Measurements from ENCODE around the gene COMMD6. TPM values are rescaled to one million over a fixed set of nuclear protein-coding genes. Genes with fewer than 3 reads are reported as not detected.

COMMD6 gene
- total and polyA plus RNA-seq, 2 of the 13 experiments (the other 11 are each of a cell fraction or from before 2014, with no cell fraction given) = 97.0 to 164 TPM

DNA sequence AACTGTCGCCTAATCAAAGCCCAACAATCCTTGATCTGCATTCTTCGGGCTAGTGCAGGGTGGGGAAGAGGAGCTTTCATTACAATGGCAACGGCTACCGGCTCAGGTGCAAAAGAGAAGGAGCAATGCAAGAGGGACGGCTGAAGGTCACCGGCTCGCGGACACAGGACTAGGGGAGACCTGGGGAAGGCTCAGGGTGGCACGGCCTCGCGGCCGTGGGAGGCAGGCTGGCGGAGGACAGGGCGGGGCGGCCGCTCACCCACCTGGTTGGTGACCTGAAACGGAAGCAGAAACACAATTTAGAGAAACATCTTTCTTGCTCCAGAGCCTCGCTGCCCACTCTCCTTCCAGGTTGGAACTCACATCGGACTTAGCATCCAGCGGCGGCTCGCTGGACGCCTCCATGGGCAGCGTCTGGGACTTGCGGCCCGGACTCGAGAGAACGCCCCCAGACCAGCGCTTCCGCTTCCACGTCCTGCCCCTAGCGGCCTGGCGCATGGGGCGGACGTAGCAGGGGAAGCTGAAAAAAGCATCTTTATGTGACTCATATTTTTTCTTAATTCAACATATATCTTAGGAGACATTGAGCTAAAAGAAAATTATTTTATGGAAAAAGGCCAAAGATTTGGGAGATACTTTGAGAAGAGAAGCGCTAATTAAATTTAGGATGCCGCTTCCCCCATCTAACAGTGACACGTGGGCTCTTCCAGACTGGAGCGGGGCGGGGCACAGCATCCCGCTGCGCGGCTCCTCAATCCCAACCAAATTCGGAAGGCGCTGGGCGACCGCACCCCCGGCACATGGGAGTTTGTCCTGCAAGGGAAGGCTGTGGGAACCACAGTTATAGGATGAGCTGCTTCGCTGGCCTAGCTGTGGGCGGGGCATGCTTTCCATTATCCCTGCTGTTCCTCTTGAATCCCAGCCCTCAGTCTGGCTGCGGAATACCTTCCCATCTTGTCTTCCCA is at the start of gene COMMD6 (continued):
- TF ChIP-seq, protein P1, sequence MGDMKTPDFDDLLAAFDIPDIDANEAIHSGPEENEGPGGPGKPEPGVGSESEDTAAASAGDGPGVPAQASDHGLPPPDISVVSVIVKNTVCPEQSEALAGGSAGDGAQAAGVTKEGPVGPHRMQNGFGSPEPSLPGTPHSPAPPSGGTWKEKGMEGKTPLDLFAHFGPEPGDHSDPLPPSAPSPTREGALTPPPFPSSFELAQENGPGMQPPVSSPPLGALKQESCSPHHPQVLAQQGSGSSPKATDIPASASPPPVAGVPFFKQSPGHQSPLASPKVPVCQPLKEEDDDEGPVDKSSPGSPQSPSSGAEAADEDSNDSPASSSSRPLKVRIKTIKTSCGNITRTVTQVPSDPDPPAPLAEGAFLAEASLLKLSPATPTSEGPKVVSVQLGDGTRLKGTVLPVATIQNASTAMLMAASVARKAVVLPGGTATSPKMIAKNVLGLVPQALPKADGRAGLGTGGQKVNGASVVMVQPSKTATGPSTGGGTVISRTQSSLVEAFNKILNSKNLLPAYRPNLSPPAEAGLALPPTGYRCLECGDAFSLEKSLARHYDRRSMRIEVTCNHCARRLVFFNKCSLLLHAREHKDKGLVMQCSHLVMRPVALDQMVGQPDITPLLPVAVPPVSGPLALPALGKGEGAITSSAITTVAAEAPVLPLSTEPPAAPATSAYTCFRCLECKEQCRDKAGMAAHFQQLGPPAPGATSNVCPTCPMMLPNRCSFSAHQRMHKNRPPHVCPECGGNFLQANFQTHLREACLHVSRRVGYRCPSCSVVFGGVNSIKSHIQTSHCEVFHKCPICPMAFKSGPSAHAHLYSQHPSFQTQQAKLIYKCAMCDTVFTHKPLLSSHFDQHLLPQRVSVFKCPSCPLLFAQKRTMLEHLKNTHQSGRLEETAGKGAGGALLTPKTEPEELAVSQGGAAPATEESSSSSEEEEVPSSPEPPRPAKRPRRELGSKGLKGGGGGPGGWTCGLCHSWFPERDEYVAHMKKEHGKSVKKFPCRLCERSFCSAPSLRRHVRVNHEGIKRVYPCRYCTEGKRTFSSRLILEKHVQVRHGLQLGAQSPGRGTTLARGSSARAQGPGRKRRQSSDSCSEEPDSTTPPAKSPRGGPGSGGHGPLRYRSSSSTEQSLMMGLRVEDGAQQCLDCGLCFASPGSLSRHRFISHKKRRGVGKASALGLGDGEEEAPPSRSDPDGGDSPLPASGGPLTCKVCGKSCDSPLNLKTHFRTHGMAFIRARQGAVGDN (CRISPR knock-in tag; IDR thresholded peaks at IDR 0.05) = peak; percentile 85
- TF ChIP-seq BHLHE40 (IDR thresholded peaks at IDR 0.05; ENCODE audit: low read length) = peak; percentile 90
- TF ChIP-seq ZFP1 (CRISPR knock-in tag; IDR thresholded peaks at IDR 0.05) = no peak
- TF ChIP-seq HMG20A (CRISPR knock-in tag; IDR thresholded peaks at IDR 0.05; ENCODE audit: borderline replicate concordance) = no peak
- TF ChIP-seq MAFG (CRISPR knock-in tag; IDR thresholded peaks at IDR 0.05) = no peak
- TF ChIP-seq, protein P2, sequence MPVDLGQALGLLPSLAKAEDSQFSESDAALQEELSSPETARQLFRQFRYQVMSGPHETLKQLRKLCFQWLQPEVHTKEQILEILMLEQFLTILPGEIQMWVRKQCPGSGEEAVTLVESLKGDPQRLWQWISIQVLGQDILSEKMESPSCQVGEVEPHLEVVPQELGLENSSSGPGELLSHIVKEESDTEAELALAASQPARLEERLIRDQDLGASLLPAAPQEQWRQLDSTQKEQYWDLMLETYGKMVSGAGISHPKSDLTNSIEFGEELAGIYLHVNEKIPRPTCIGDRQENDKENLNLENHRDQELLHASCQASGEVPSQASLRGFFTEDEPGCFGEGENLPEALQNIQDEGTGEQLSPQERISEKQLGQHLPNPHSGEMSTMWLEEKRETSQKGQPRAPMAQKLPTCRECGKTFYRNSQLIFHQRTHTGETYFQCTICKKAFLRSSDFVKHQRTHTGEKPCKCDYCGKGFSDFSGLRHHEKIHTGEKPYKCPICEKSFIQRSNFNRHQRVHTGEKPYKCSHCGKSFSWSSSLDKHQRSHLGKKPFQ (CRISPR knock-in tag; IDR thresholded peaks at IDR 0.05; ENCODE audit: insufficient replicate concordance) = no peak
- TF ChIP-seq ZNF841 (CRISPR knock-in tag; IDR thresholded peaks at IDR 0.05; ENCODE audit: borderline replicate concordance) = no peak
- peak; percentile 27; the same call in 1 of the 2 replicates for TF ChIP-seq TSC22D2 (CRISPR knock-in tag; IDR thresholded peaks at IDR 0.05; ENCODE audit: borderline replicate concordance)
- TF ChIP-seq, protein P3, sequence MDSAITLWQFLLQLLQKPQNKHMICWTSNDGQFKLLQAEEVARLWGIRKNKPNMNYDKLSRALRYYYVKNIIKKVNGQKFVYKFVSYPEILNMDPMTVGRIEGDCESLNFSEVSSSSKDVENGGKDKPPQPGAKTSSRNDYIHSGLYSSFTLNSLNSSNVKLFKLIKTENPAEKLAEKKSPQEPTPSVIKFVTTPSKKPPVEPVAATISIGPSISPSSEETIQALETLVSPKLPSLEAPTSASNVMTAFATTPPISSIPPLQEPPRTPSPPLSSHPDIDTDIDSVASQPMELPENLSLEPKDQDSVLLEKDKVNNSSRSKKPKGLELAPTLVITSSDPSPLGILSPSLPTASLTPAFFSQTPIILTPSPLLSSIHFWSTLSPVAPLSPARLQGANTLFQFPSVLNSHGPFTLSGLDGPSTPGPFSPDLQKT (CRISPR knock-in tag; IDR thresholded peaks at IDR 0.05; ENCODE audit: borderline replicate concordance) = no peak
- TF ChIP-seq EED (CRISPR knock-in tag; IDR thresholded peaks at IDR 0.05) = no peak
- TF ChIP-seq, protein P4, sequence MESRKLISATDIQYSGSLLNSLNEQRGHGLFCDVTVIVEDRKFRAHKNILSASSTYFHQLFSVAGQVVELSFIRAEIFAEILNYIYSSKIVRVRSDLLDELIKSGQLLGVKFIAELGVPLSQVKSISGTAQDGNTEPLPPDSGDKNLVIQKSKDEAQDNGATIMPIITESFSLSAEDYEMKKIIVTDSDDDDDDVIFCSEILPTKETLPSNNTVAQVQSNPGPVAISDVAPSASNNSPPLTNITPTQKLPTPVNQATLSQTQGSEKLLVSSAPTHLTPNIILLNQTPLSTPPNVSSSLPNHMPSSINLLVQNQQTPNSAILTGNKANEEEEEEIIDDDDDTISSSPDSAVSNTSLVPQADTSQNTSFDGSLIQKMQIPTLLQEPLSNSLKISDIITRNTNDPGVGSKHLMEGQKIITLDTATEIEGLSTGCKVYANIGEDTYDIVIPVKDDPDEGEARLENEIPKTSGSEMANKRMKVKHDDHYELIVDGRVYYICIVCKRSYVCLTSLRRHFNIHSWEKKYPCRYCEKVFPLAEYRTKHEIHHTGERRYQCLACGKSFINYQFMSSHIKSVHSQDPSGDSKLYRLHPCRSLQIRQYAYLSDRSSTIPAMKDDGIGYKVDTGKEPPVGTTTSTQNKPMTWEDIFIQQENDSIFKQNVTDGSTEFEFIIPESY (CRISPR knock-in tag; IDR thresholded peaks at IDR 0.05) = no peak; the same call in 1 of the 2 replicates
- TF ChIP-seq, protein P5, sequence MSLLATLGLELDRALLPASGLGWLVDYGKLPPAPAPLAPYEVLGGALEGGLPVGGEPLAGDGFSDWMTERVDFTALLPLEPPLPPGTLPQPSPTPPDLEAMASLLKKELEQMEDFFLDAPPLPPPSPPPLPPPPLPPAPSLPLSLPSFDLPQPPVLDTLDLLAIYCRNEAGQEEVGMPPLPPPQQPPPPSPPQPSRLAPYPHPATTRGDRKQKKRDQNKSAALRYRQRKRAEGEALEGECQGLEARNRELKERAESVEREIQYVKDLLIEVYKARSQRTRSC (CRISPR knock-in tag; IDR thresholded peaks at IDR 0.05; ENCODE audit: low read depth) = 0 out of 2 replicates have a peak, but pooled peaks have one; percentile 61
- peak; percentile 87; the same call in 1 of the 2 replicates for TF ChIP-seq SIN3A (IDR thresholded peaks at IDR 0.05; ENCODE audit: borderline replicate concordance, low read depth, low read length)
- TF ChIP-seq PAX8 (CRISPR knock-in tag; IDR thresholded peaks at IDR 0.05; ENCODE audit: borderline replicate concordance) = no peak
- peak; percentile 67; the same call in 1 of the 2 replicates for TF ChIP-seq MEIS2 (CRISPR knock-in tag; IDR thresholded peaks at IDR 0.05)

All from HepG2 (cell line).